Caco-2 (cell line): ENCODE measurements around the gene GDF10. TPM values are rescaled to one million over a fixed set of nuclear protein-coding genes. Genes with fewer than 3 reads are reported as not detected.

Source experiments
- BruUV-seq: library from RNA; stranded (reverse); fragments of 400-500 nt; replicated peaks from 2 replicates; lab custom pipeline; 2021; lab: Mats Ljungman, UMichigan
- CTCF ChIA-PET: fragments of 300-600 bp; sonication (Branson Sonifier 250); formaldehyde crosslinking; loops from one replicate; lab custom pipeline; 2022; ENCODE audit warnings: antibody characterized with exemption; lab: Charles Lee
- POLR2A ChIA-PET: fragments of 300-600 bp; sonication (Branson Sonifier 250); formaldehyde crosslinking; loops from one replicate; lab custom pipeline; 2022; ENCODE audit warnings: antibody characterized with exemption; lab: Charles Lee
- DNase-seq, 2 experiments: peaks; one replicate each; pipeline versions ENCODE4 v3.0.0 to v3.0.0-alpha.2; 2020 to 2022
- H3K27me3 ChIP-seq: replicated peaks from 2 replicates; pipeline ENCODE4 v1.6.0; 2011; ENCODE audit warnings: low read length; ENCODE audit not compliant: control insufficient read depth, insufficient read depth
- H3K36me3 ChIP-seq: 2 replicates; pipeline ENCODE4 v1.5.1; 2011; ENCODE audit warnings: low read length; ENCODE audit not compliant: control insufficient read depth, insufficient read depth
- H3K4me1 ChIP-seq: fragments of 250-450 bp; sonication (Bioruptor Pico); 2 replicates; pipeline ENCODE4 v1.5.1; 2020; ENCODE audit warnings: mild to moderate bottlenecking
- H3K4me3 ChIP-seq: 2 replicates; pipeline ENCODE4 v1.5.1; 2011; ENCODE audit warnings: low read depth, mild to moderate bottlenecking, control low read depth, low read length
- H3K9me3 ChIP-seq: fragments of 250-450 bp; sonication (Bioruptor Pico); 2 replicates; pipeline ENCODE4 v1.5.1; 2020; ENCODE audit warnings: mild to moderate bottlenecking, moderate library complexity
- H3K27ac Mint-ChIP-seq: one replicate; pipeline ENCODE4 v1.8.0; 2022; ENCODE audit warnings: mixed read lengths; ENCODE audit not compliant: unreplicated experiment
- H3K27me3 Mint-ChIP-seq: one replicate; pipeline ENCODE4 v1.8.0; 2022; ENCODE audit warnings: mixed read lengths; ENCODE audit not compliant: insufficient read depth, unreplicated experiment
- H3K36me3 Mint-ChIP-seq: one replicate; pipeline ENCODE4 v1.8.0; 2022; ENCODE audit warnings: mild to moderate bottlenecking, mixed read lengths; ENCODE audit not compliant: insufficient read depth, unreplicated experiment
- H3K4me1 Mint-ChIP-seq: one replicate; pipeline ENCODE4 v1.8.0; 2022; ENCODE audit warnings: low read depth, mixed read lengths; ENCODE audit not compliant: unreplicated experiment
- H3K4me3 Mint-ChIP-seq: one replicate; pipeline ENCODE4 v1.8.0; 2022; ENCODE audit warnings: mild to moderate bottlenecking, moderate library complexity, mixed read lengths; ENCODE audit not compliant: unreplicated experiment
- H3K9me3 Mint-ChIP-seq: one replicate; pipeline ENCODE4 v1.8.0; 2022; ENCODE audit warnings: mixed read lengths; ENCODE audit not compliant: unreplicated experiment
- intact Hi-C: fragments of 100-400 bp; cut with micrococcal nuclease; formaldehyde crosslinking; loops from one replicate; pipeline ENCODE4 v1.10.0; 2022; ENCODE audit not compliant: unreplicated experiment
- total RNA-seq: library from RNA; stranded (reverse); gene quantifications from 2 replicates; pipeline ENCODE4 v1.2.3, GENCODE V29; 2022
- TF ChIP-seq, protein P1 (sequence below), 2 experiments: fragments of 200-600 bp in 1 of 2; IDR thresholded peaks; 1 replicate in 1 of 2; 2 replicates in 1 of 2; pipeline versions ENCODE4 v1.5.1 to v1.8.0; 2011 to 2022; ENCODE audit warnings: antibody characterized with exemption in 1 of 2, control low read depth in 1 of 2, inconsistent platforms in 1 of 2, low read depth in 1 of 2, low read length in 1 of 2, mild to moderate bottlenecking in 1 of 2, moderate library complexity in 1 of 2; ENCODE audit not compliant: insufficient read depth in 1 of 2, severe bottlenecking in 1 of 2, unreplicated experiment in 1 of 2

GDF10 gene
- total RNA-seq, 1 experiment from 2014 or later: not detected

- H3K9me3 Mint-ChIP-seq: no peaks in the 10 kb centered on the region
- ChIA-PET CTCF (no interaction called here), POLR2A (no interaction called here)
- no peak overlapping the region for H3K4me3 ChIP-seq
- no peaks in the 10 kb centered on the region; the same call in 1 of the 2 replicates for H3K4me1 ChIP-seq
- peak in 1 of 2 experiments; percentile 36 for DNase-seq
- H3K4me1 Mint-ChIP-seq: no peaks in the 10 kb centered on the region
- no peaks in the 10 kb centered on the region for H3K9me3 ChIP-seq
- no TSS peak for BruUV-seq
- H3K27me3 ChIP-seq: no peaks in the 10 kb centered on the region
- no peak overlapping the region for H3K27ac Mint-ChIP-seq
- H3K36me3 Mint-ChIP-seq: no peaks in the 10 kb centered on the region
- H3K27me3 Mint-ChIP-seq: no peaks in the 10 kb centered on the region
- no peaks in the 10 kb centered on the region for H3K36me3 ChIP-seq
- no peak overlapping the region for H3K4me3 Mint-ChIP-seq
- intact Hi-C loops: no loop called here
- TF ChIP-seq, protein P1, sequence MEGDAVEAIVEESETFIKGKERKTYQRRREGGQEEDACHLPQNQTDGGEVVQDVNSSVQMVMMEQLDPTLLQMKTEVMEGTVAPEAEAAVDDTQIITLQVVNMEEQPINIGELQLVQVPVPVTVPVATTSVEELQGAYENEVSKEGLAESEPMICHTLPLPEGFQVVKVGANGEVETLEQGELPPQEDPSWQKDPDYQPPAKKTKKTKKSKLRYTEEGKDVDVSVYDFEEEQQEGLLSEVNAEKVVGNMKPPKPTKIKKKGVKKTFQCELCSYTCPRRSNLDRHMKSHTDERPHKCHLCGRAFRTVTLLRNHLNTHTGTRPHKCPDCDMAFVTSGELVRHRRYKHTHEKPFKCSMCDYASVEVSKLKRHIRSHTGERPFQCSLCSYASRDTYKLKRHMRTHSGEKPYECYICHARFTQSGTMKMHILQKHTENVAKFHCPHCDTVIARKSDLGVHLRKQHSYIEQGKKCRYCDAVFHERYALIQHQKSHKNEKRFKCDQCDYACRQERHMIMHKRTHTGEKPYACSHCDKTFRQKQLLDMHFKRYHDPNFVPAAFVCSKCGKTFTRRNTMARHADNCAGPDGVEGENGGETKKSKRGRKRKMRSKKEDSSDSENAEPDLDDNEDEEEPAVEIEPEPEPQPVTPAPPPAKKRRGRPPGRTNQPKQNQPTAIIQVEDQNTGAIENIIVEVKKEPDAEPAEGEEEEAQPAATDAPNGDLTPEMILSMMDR (IDR thresholded peaks at IDR 0.05; ENCODE audit: insufficient read depth in 1 of 2, low read depth in 1 of 2, low read length in 1 of 2, severe bottlenecking in 1 of 2, unreplicated experiment in 1 of 2): no peak
Observed at GRCh38 chr10:47348661-47349470, 48.9 kb downstream of the GDF10 start.

- intact Hi-C loops: no loop called here
Observed at GRCh38 chr10:47349516-47349915, 49.5 kb downstream of the GDF10 start.

GRCh38 chr10:47349941-47350371, 50.0 kb downstream of the GDF10 start:
- ChIA-PET CTCF (no interaction called here), POLR2A (no interaction called here)
- intact Hi-C loops: no loop called here
- no peaks in the 10 kb centered on the region; the same call in 1 of the 2 replicates for H3K4me1 ChIP-seq
- H3K4me3 ChIP-seq: no peak overlapping the region
- no peaks in the 10 kb centered on the region for H3K27me3 ChIP-seq
- no peak overlapping the region for H3K4me3 Mint-ChIP-seq
- no peaks in the 10 kb centered on the region for H3K27me3 Mint-ChIP-seq
- no peaks in the 10 kb centered on the region for H3K9me3 ChIP-seq
- no peaks in the 10 kb centered on the region for H3K9me3 Mint-ChIP-seq
- H3K4me1 Mint-ChIP-seq: no peaks in the 10 kb centered on the region
- no TSS peak for BruUV-seq
- DNase-seq: peak in 1 of 2 experiments; percentile 33
- no peaks in the 10 kb centered on the region for H3K36me3 Mint-ChIP-seq
- H3K27ac Mint-ChIP-seq: no peak overlapping the region
- no peaks in the 10 kb centered on the region for H3K36me3 ChIP-seq
- TF ChIP-seq, protein P1 (IDR thresholded peaks at IDR 0.05; ENCODE audit: insufficient read depth in 1 of 2, low read depth in 1 of 2, low read length in 1 of 2, severe bottlenecking in 1 of 2, unreplicated experiment in 1 of 2): no peak

More at GRCh38 chr10:47349516-47349915, 49.5 kb downstream of the GDF10 start:
- Mint-ChIP-seq H3K4me3 (no peak overlapping the region), H3K36me3 (no peaks in the 10 kb centered on the region), H3K27ac (no peak overlapping the region), H3K4me1 (no peaks in the 10 kb centered on the region), H3K27me3 (no peaks in the 10 kb centered on the region), H3K9me3 (no peaks in the 10 kb centered on the region)
- Histone ChIP-seq H3K9me3 (no peaks in the 10 kb centered on the region), H3K4me1 (no peaks in the 10 kb centered on the region; the same call in 1 of the 2 replicates), H3K36me3 (no peaks in the 10 kb centered on the region), H3K27me3 (no peaks in the 10 kb centered on the region), H3K4me3 (no peak overlapping the region)
- no TSS peak for BruUV-seq
- no peak for DNase-seq
- ChIA-PET POLR2A (no interaction called here), CTCF (no interaction called here)
- TF ChIP-seq, protein P1 (IDR thresholded peaks at IDR 0.05; ENCODE audit: insufficient read depth in 1 of 2, low read depth in 1 of 2, low read length in 1 of 2, severe bottlenecking in 1 of 2, unreplicated experiment in 1 of 2): no peak
